ENCODE results near the gene SORT1. TPM values are rescaled to one million over a fixed set of nuclear protein-coding genes. Genes with fewer than 3 reads are reported as not detected.

Gene SORT1
- total and polyA plus RNA-seq, 2 of the 13 experiments (the other 11 are each of a cell fraction or from before 2014, with no cell fraction given): 32.4 to 93.0 TPM

- TF ChIP-seq MTERF4 (CRISPR knock-in tag; IDR thresholded peaks at IDR 0.05) (no peak), ZGPAT (CRISPR knock-in tag; IDR thresholded peaks at IDR 0.05) (peak; percentile 80), NFE2L2 (IDR thresholded peaks at IDR 0.05; ENCODE audit: low read length) (no peak), ZNF749 (CRISPR knock-in tag; IDR thresholded peaks at IDR 0.05; ENCODE audit: borderline replicate concordance) (no peak), SSRP1 (CRISPR knock-in tag; IDR thresholded peaks at IDR 0.05) (peak; percentile 39; the same call in 1 of the 2 replicates), AGO2 (optimal IDR thresholded peaks at IDR 0.05; ENCODE audit: low read depth, low read length) (peak; percentile 26), ZNF407 (CRISPR knock-in tag; IDR thresholded peaks at IDR 0.05; ENCODE audit: not compliant biosample characterization) (no peak), POGZ (CRISPR knock-in tag; IDR thresholded peaks at IDR 0.05) (peak; percentile 57; the same call in 1 of the 2 replicates), ZNF350 (CRISPR knock-in tag; IDR thresholded peaks at IDR 0.05; ENCODE audit: borderline replicate concordance, low read depth) (peak; percentile 44; the same call in 1 of the 2 replicates), SRSF9 (IDR thresholded peaks at IDR 0.05; ENCODE audit: borderline replicate concordance, insufficient read depth, low read depth, low read length, poor library complexity, severe bottlenecking) (no peak), BRF2 (CRISPR knock-in tag; IDR thresholded peaks at IDR 0.05) (no peak), ZBTB26 (CRISPR knock-in tag; IDR thresholded peaks at IDR 0.05; ENCODE audit: borderline replicate concordance) (peak; percentile 63; the same call in 1 of the 2 replicates)
Measured at GRCh38 chr1:109277434-109278204, 120.1 kb downstream of the SORT1 start (continued).
